GM13976 (cell line): ENCODE measurements around the gene SMIM29.

ENCODE experiments used
- DNase-seq: peaks from one replicate; pipeline ENCODE4 v3.0.0; 2012; ENCODE audit warnings: low spot score
- CTCF ChIP-seq: IDR thresholded peaks from 2 replicates; pipeline ENCODE4 v1.5.1; 2012; ENCODE audit warnings: borderline replicate concordance, mild to moderate bottlenecking; ENCODE audit not compliant: insufficient read depth; ENCODE audit errors: extremely low read depth, missing control alignments, control extremely low read depth
- in situ Hi-C: fragments of 300-500 bp; cut with MboI; formaldehyde crosslinking; loops from one replicate; pipeline ENCODE4 v1.12.0; 2022; ENCODE audit warnings: low sequenced_read_pairs, mixed read lengths, inconsistent platforms; ENCODE audit not compliant: unreplicated experiment

SMIM29 gene

DNA sequence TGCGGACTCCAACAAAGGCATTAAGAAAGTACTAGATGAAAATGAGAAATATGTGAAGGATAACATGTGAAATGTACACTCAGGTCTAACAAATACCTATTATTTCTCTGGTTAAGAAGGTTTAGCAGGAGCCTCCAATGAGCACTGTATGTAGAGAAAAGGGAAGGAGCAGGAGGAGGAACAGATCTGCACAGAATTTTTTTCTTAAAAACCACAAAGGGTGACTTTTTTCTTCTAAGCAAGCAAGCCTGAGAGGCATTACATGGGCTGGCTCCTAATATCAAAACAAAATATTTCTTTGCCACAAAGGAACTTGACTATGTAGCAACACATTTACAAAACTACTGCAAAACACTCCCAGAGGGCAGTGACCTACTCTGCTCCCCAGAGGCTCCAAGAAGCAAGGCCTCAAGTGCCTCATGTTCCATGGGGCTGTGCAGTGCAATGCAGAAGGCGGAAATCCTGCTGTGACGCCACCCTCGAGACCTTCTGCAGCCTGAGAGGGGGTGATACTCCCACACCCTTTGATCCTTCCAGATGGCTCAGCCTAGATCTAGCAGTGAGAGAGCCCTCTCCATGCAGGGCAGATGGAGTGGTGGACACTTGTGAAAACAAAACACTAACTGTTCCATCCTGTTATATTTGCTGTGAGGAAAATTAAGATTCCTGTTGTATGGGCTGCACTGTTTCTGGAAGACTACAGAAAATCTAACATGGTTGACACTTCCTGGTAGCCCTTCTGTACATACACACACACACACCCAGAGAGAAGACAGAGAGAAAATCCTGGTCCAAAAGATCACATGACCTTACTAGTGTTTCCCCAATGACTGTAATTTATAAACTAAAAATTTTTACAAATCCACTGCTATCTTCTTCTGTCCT, 36.0 kb upstream of the SMIM29 start:
- in situ Hi-C loops, result no loop called here
- no peak for TF ChIP-seq CTCF
- no peak for DNase-seq

DNA sequence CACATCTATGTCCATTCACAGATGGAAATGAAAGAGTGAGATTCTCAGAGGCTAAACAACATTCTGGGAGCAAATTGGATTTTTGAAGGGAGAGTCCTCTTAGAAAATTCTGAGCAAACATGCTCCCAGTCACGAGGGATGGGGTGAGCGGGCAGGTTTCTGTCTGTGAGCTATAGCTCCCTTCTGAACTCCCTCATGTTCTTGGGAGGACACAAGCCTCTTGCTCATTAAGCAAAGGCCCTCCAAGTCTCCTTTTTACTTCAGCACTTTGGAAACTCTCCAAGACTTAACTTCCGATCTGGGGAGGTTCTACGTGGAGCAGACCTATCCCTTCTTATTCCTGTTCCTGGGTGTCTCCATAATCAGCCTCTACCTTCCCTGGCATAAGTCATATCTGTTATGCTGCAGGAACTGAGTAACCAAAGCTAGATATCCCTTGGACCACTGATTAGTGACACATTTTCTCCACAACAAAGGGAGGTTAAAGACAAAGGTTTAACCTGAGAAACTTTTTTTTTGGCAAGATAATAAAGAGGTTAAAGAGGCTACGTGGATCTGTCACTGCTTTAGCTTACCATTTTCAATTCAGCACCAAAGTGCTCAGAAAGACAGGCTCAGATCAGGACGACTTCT, 33.0 kb upstream of the SMIM29 start:
- TF ChIP-seq CTCF, result no peak
- DNase-seq, result no peak
- in situ Hi-C loops, result no loop called here

GRCh38 chr6:34280216-34280615, 31.4 kb upstream of the SMIM29 start:
- in situ Hi-C loops, result no loop called here
- no peak for TF ChIP-seq CTCF

DNA sequence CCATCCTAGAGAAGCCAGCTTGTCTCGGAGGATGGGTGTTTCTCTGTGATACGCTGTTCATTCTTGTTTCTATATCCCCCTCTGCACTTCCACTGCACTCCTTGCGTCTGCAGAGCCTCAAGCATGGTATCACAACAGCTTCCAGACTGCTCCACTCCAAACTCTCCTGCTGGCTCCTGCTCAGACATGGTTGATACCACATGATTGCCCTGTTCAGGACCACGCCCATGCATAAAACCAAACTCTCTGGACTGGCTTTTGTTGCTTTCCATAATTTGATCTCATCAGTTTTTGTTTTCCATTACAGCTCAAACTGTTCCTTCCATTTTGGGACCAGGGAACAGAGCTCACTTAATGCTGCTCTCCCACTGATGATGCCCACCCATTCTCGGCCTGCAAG, 30.0 kb upstream of the SMIM29 start:
- in situ Hi-C loops, result no loop called here
- no peak for DNase-seq
- no peak for TF ChIP-seq CTCF

More at GRCh38 chr6:34280216-34280615, 31.4 kb upstream of the SMIM29 start:
- DNase-seq, result no peak

GRCh38 chr6:34277763-34278112, 28.9 kb upstream of the SMIM29 start:
- no peak for DNase-seq
- TF ChIP-seq CTCF, result no peak
- in situ Hi-C loops, result no loop called here

GRCh38 chr6:34276881-34277762, 28.3 kb upstream of the SMIM29 start:
- DNase-seq, result no peak
- in situ Hi-C loops, result no loop called here
- TF ChIP-seq CTCF, result no peak
